H1 (cell line): ENCODE data around the gene HOTAIR.

Experiments used
- CEBPB ChIP-seq: IDR thresholded peaks from 2 replicates; pipeline ENCODE4 v1.6.1; 2012; ENCODE audit warnings: low read depth, low read length
- CHD1 ChIP-seq: IDR thresholded peaks from 2 replicates; pipeline ENCODE4 v1.6.1; 2012; ENCODE audit warnings: low read depth, low read length, improper control_type of control experiment
- EP300 ChIP-seq, 2 experiments: IDR thresholded peaks; 1 replicate in 1 of 2; 2 replicates in 1 of 2; pipeline ENCODE4 v1.6.1; 2011 to 2012; ENCODE audit warnings: low read depth in 2 of 2, low read length in 2 of 2, mild to moderate bottlenecking in 2 of 2, borderline replicate concordance in 1 of 2, inconsistent platforms in 1 of 2, moderate library complexity in 1 of 2
- EZH2 ChIP-seq: fragments of 200-600 bp; sonication (generic); IDR thresholded peaks from 2 replicates; pipeline ENCODE4 v1.7.1; 2012; ENCODE audit warnings: low read depth, mild to moderate bottlenecking, moderate library complexity, low read length, inconsistent platforms; ENCODE audit not compliant: severe bottlenecking
- FOSL1 ChIP-seq: IDR thresholded peaks from 2 replicates; pipeline ENCODE4 v1.6.1; 2011; ENCODE audit warnings: mild to moderate bottlenecking, low read depth, low read length, moderate library complexity; ENCODE audit not compliant: insufficient read depth
- GTF2F1 ChIP-seq: IDR thresholded peaks from 2 replicates; pipeline ENCODE4 v1.6.1; 2012; ENCODE audit warnings: low read depth, low read length, improper control_type of control experiment, borderline replicate concordance
- KDM1A ChIP-seq: fragments of 200-600, 300-600 bp; sonication (generic); IDR thresholded peaks from 2 replicates; pipeline ENCODE4 v1.7.1; 2016; ENCODE audit warnings: mild to moderate bottlenecking, low read length, borderline replicate concordance
- POLR2A ChIP-seq, 2 experiments: IDR thresholded peaks; 1 replicate in 1 of 2; 2 replicates in 1 of 2; pipeline ENCODE4 v1.6.1; 2011; ENCODE audit warnings: low read depth in 2 of 2, low read length in 2 of 2, mild to moderate bottlenecking in 2 of 2; ENCODE audit errors: control extremely low read depth in 1 of 2
- TAF1 ChIP-seq: IDR thresholded peaks from 2 replicates; pipeline ENCODE4 v1.6.1; 2011; ENCODE audit warnings: mild to moderate bottlenecking, low read depth, low read length
- TF ChIP-seq, protein P1 (sequence below), 3 experiments: IDR thresholded peaks; 1 replicate in 2 of 3; 2 replicates in 1 of 3; pipeline versions ENCODE4 v1.5.1 to v1.6.1; 2011; ENCODE audit warnings: low read length in 3 of 3, mild to moderate bottlenecking in 3 of 3, inconsistent platforms in 2 of 3, low read depth in 1 of 3, moderate library complexity in 1 of 3; ENCODE audit not compliant: insufficient read depth in 1 of 3; ENCODE audit errors: control extremely low read depth in 1 of 3
- TF ChIP-seq, protein P2 (sequence below): IDR thresholded peaks from 2 replicates; pipeline ENCODE4 v1.6.1; 2012; ENCODE audit warnings: inconsistent platforms
- TF ChIP-seq, protein P3 (sequence below): IDR thresholded peaks from 2 replicates; pipeline ENCODE4 v1.6.1; 2011; ENCODE audit warnings: low read depth, mild to moderate bottlenecking, low read length; ENCODE audit not compliant: insufficient read depth

DNA sequence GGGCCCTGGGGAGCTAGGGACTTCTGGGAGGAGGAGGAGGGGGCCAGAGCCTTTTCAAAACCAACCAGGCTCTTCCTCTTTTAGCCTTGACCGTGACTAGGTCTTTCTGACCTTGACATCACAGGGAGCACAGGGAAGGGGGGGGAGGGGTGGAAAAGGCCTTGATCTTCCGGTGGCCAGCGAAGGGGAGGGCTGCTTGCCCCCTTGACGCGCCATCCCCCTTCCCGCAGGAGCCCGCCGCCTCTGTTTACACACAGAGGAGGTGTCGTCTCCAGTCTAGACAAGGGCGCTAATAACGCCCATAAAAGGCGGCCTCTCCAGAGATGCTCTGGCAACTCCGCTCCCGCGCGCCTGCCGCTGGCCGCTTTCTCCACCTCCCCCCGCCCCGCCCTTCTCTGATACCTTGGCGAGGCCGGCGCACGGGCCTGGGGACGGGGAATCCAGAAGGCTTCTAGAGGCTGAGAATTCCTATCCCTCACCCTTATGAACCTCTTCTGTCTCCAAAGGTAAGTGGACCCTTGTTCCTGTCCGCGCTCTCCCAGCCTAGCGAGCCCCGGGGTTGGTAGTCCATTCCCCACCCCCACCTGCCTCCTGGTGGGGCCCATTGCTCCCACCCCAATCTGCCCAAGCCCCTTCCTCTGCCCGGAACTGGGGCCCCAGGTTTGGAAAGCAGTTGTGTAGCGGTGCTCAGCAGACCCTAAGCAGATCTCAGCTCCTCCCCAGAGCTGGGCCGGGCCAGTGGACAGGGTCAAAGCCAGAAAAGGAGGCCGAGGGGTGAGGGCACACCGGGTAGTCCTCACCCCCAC, 24.9 kb downstream of the HOTAIR start:
- TF ChIP-seq CHD1 (no peak), EP300 (IDR thresholded peaks at IDR 0.05; ENCODE audit: borderline replicate concordance in 1 of 2, low read depth in 2 of 2, low read length in 2 of 2) (no peak), CEBPB (no peak), KDM1A (no peak), GTF2F1 (no peak), POLR2A (IDR thresholded peaks at IDR 0.05; ENCODE audit: control extremely low read depth in 1 of 2, low read depth in 2 of 2, low read length in 2 of 2) (no peak), EZH2 (peak; percentile 54), FOSL1 (no peak), TAF1 (no peak)
- TF ChIP-seq, protein P1, sequence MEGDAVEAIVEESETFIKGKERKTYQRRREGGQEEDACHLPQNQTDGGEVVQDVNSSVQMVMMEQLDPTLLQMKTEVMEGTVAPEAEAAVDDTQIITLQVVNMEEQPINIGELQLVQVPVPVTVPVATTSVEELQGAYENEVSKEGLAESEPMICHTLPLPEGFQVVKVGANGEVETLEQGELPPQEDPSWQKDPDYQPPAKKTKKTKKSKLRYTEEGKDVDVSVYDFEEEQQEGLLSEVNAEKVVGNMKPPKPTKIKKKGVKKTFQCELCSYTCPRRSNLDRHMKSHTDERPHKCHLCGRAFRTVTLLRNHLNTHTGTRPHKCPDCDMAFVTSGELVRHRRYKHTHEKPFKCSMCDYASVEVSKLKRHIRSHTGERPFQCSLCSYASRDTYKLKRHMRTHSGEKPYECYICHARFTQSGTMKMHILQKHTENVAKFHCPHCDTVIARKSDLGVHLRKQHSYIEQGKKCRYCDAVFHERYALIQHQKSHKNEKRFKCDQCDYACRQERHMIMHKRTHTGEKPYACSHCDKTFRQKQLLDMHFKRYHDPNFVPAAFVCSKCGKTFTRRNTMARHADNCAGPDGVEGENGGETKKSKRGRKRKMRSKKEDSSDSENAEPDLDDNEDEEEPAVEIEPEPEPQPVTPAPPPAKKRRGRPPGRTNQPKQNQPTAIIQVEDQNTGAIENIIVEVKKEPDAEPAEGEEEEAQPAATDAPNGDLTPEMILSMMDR (IDR thresholded peaks at IDR 0.05; ENCODE audit: control extremely low read depth in 1 of 3, insufficient read depth in 1 of 3, low read depth in 1 of 3, low read length in 3 of 3), result no peak
- TF ChIP-seq, protein P2, sequence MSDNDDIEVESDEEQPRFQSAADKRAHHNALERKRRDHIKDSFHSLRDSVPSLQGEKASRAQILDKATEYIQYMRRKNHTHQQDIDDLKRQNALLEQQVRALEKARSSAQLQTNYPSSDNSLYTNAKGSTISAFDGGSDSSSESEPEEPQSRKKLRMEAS, result no peak
- TF ChIP-seq, protein P3, sequence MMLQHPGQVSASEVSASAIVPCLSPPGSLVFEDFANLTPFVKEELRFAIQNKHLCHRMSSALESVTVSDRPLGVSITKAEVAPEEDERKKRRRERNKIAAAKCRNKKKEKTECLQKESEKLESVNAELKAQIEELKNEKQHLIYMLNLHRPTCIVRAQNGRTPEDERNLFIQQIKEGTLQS, result no peak
